Measurements from ENCODE around the gene KCNIP3. TPM values are rescaled to one million over a fixed set of nuclear protein-coding genes. Genes with fewer than 3 reads are reported as not detected.

KCNIP3 gene
- total RNA-seq, 1 donor from 2014 or later, result 27.5 TPM

DNA sequence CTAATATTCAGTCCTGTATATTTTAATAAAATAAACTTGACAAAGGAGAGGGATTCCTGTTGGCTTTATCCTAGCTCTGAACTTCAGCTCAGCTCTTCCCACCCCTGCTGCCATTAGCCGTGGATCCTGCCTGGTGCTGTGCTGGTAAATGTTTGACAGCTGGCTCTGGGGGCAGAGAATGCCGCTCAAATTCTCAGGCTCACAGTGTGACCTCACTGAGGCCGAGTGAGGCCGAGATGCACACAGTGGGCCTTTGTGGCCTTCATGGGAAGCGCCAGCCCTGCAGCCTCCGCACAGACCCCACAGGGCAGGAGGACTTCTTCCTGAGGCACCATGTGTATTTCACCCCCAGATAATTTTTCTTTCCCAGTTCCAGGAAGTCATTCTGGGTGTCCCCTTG is 88.9 kb downstream of the KCNIP3 start:
- TF ChIP-seq POLR2A (IDR thresholded peaks at IDR 0.05) (no peak), POLR2AphosphoS5 (IDR thresholded peaks at IDR 0.05; ENCODE audit: insufficient read depth in 1 of 2, low read depth in 1 of 2) (no peak)
- TF ChIP-seq, protein P1, sequence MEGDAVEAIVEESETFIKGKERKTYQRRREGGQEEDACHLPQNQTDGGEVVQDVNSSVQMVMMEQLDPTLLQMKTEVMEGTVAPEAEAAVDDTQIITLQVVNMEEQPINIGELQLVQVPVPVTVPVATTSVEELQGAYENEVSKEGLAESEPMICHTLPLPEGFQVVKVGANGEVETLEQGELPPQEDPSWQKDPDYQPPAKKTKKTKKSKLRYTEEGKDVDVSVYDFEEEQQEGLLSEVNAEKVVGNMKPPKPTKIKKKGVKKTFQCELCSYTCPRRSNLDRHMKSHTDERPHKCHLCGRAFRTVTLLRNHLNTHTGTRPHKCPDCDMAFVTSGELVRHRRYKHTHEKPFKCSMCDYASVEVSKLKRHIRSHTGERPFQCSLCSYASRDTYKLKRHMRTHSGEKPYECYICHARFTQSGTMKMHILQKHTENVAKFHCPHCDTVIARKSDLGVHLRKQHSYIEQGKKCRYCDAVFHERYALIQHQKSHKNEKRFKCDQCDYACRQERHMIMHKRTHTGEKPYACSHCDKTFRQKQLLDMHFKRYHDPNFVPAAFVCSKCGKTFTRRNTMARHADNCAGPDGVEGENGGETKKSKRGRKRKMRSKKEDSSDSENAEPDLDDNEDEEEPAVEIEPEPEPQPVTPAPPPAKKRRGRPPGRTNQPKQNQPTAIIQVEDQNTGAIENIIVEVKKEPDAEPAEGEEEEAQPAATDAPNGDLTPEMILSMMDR (IDR thresholded peaks at IDR 0.05), result no peak
- intact Hi-C loops (cut with DNase I), result no loop called here
- Histone ChIP-seq H3K9me3 (no peaks in the 10 kb centered on the region), H3K27ac (no peak overlapping the region), H3K27me3 (no peaks in the 10 kb centered on the region), H3K36me3 (no peaks in the 10 kb centered on the region), H3K4me1 (peaks cover 36% of the 10 kb centered on the region), H3K4me3 (no peak overlapping the region)
- no peak for DNase-seq (ENCODE audit: extremely low spot score in 2 of 2)

DNA sequence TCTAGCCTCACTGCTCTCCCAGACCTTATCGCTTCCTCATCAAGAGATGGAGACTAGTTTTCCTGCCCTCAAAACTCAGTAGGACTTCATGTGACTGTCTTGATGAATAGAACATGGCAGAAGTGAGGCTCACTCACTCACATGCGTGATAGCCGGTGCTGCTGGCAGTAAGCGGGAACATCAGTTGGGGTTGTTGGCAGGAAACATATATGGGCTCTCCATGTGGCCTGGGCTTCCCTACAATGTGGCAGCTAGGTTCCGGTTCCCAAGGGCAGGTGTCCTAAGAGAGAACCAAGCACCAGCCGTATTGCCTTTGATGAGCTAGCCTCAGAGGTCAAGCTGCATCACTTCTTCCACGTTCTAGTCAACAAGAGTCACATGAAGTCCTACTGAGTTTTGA is 90.2 kb downstream of the KCNIP3 start:
- DNase-seq (ENCODE audit: extremely low spot score in 2 of 2), result no peak

GRCh38 chr2:95388091-95388692 is 91.0 kb downstream of the KCNIP3 start:
- H3K27me3 ChIP-seq, result no peaks in the 10 kb centered on the region
- H3K27ac ChIP-seq, result no peak overlapping the region
- H3K9me3 ChIP-seq, result no peaks in the 10 kb centered on the region
- no peak for DNase-seq (ENCODE audit: extremely low spot score in 2 of 2)
- peaks cover 36% of the 10 kb centered on the region for H3K4me1 ChIP-seq
- intact Hi-C loops (cut with DNase I), result no loop called here
- no peaks in the 10 kb centered on the region for H3K36me3 ChIP-seq
- H3K4me3 ChIP-seq, result no peak overlapping the region
- no peak for TF ChIP-seq POLR2AphosphoS5 (IDR thresholded peaks at IDR 0.05; ENCODE audit: insufficient read depth in 1 of 2, low read depth in 1 of 2)
- no peak for TF ChIP-seq POLR2A (IDR thresholded peaks at IDR 0.05)
- TF ChIP-seq, protein P1 (IDR thresholded peaks at IDR 0.05), result no peak

More for the DNA sequence above, 90.2 kb downstream of the KCNIP3 start:
- H3K36me3 ChIP-seq, result no peaks in the 10 kb centered on the region
- TF ChIP-seq, protein P1 (IDR thresholded peaks at IDR 0.05), result no peak
- TF ChIP-seq POLR2AphosphoS5 (IDR thresholded peaks at IDR 0.05; ENCODE audit: insufficient read depth in 1 of 2, low read depth in 1 of 2), result no peak
- TF ChIP-seq POLR2A (IDR thresholded peaks at IDR 0.05), result no peak
- intact Hi-C loops (cut with DNase I), result no loop called here
- peaks cover 36% of the 10 kb centered on the region for H3K4me1 ChIP-seq
- H3K4me3 ChIP-seq, result no peak overlapping the region
- no peaks in the 10 kb centered on the region for H3K9me3 ChIP-seq
- H3K27me3 ChIP-seq, result no peaks in the 10 kb centered on the region
- H3K27ac ChIP-seq, result no peak overlapping the region

DNA sequence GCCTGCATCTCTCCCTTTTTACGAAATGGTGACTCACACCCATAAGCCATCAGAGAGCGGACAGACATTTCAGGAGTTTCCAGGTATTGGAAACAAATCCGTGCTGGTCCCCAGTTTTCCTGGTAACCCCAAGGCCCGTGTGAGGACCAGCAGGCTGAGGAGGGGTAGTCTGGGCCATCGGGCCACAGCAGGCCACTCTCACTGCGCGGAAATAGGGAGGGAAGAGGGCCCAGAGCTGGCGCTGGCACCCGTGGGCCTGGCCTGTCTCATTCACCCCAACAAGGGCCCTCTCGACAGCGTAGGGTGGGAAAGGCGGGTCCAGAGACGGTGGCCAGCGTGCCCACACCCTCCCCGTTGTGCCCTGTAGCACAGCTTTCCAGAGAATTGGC is 91.7 kb downstream of the KCNIP3 start:
- no peak overlapping the region for H3K27ac ChIP-seq
- no peaks in the 10 kb centered on the region for H3K27me3 ChIP-seq
- H3K9me3 ChIP-seq, result no peaks in the 10 kb centered on the region
- H3K4me3 ChIP-seq, result no peak overlapping the region
- peaks cover 34% of the 10 kb centered on the region for H3K4me1 ChIP-seq
- no peak for DNase-seq (ENCODE audit: extremely low spot score in 2 of 2)
- intact Hi-C loops (cut with DNase I), result no loop called here
- TF ChIP-seq POLR2A (IDR thresholded peaks at IDR 0.05) (no peak), POLR2AphosphoS5 (IDR thresholded peaks at IDR 0.05; ENCODE audit: insufficient read depth in 1 of 2, low read depth in 1 of 2) (no peak)
- TF ChIP-seq, protein P1 (IDR thresholded peaks at IDR 0.05), result no peak
- no peaks in the 10 kb centered on the region for H3K36me3 ChIP-seq

DNA sequence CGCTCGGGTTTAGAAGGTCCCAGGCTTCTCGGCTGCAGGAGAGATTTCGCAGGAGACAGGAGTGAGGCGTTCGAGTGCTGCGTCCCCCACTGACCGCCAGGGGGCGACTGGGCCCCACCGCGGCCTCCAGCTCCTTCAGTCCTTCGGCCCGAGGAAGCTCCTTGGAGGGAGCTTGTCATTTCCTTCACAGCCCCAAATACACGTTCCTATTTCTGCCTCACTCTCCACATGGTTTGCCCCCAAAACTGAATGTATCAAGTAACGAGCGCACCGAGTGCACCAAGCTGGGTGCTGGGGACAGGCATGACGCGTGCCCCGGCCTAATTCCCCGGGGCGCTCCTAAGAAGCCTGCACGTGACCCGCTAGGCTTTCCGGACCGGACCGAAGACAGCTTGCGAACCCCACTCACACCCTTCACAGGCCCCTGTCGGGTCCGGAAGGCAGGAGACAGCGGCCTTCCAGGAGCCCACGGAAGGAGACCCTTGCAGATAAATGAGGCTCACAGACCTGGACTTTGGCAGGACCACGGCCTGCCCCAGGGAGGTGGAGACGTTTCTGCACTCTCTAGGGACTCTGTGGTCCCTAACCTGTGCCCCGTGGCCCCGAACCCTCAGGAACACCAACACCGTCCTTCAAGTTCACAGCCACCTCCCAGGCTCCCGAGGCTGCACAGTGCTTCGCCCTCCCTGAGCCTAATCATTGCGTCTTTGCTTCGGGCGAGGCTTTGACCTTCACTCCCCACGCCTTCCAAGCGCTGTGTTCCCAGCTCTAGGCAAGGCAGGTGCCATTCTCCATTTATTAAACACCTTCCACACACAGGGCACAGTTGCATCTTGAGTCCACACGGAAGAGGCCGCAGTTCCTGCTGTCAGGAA is 92.3 kb downstream of the KCNIP3 start:
- Histone ChIP-seq H3K4me3 (no peak overlapping the region), H3K9me3 (no peaks in the 10 kb centered on the region), H3K27ac (no peak overlapping the region), H3K27me3 (no peaks in the 10 kb centered on the region), H3K36me3 (no peaks in the 10 kb centered on the region), H3K4me1 (peaks cover 27% of the 10 kb centered on the region)
- TF ChIP-seq POLR2A (IDR thresholded peaks at IDR 0.05) (no peak), POLR2AphosphoS5 (IDR thresholded peaks at IDR 0.05; ENCODE audit: insufficient read depth in 1 of 2, low read depth in 1 of 2) (no peak)
- TF ChIP-seq, protein P1 (IDR thresholded peaks at IDR 0.05), result peak in 2 of 3 experiments; percentile 68 to 73
- DNase-seq (ENCODE audit: extremely low spot score in 2 of 2), result no peak
- intact Hi-C loops (cut with DNase I), result no loop called here

Data from vagina (tissue), 2 donors.